Astrocyte of the spinal cord (primary cell): ENCODE results near the gene KRTAP13-4.

Source experiments
- DNase-seq: peaks from one replicate; pipeline ENCODE4 v3.0.0; 2011; ENCODE audit warnings: low read depth, low spot score
- H3K4me3 ChIP-seq: 2 replicates; pipeline ENCODE4 v1.5.1; 2011; ENCODE audit warnings: low read depth, mild to moderate bottlenecking, low read length, moderate library complexity
- CTCF ChIP-seq: IDR thresholded peaks from 2 replicates; pipeline ENCODE4 v1.5.1; 2012; ENCODE audit warnings: low read depth, mild to moderate bottlenecking, low read length, inconsistent platforms
- in situ Hi-C: cut with HindIII; loops from 2 replicates; pipeline ENCODE4 v1.10.0; 2017; ENCODE audit warnings: low sequenced_read_pairs

KRTAP13-4 gene

GRCh38 chr21:30444204-30444603, 14.2 kb downstream of the KRTAP13-4 start:
- no peak overlapping the region for H3K4me3 ChIP-seq
- no peak for DNase-seq
- in situ Hi-C loops = no loop called here
- no peak for TF ChIP-seq CTCF

- in situ Hi-C loops = no loop called here
- no peak for DNase-seq
- TF ChIP-seq CTCF = no peak
- H3K4me3 ChIP-seq = no peak overlapping the region
Observed at GRCh38 chr21:30447056-30447455, 17.0 kb downstream of the KRTAP13-4 start.

DNA sequence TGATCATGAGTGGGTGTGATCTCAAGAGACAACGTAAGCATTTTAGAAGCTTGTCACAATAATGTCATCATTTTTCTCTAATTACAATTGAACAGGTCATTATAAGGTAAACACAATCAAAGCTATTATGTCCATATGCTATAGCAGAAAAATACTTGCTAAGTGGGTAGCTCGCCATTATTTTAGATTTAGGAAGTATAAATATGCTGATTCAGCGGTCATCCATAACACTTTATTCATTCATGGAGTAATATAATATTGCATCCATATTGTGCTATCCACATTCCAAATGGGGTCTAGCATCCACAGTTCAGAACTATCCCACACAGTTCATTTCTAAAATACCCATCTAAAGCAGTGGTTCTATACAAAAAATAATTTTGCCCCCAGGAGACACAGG, 18.5 kb downstream of the KRTAP13-4 start:
- TF ChIP-seq CTCF = no peak
- in situ Hi-C loops = no loop called here
- no peak for DNase-seq
- H3K4me3 ChIP-seq = no peak overlapping the region

DNA sequence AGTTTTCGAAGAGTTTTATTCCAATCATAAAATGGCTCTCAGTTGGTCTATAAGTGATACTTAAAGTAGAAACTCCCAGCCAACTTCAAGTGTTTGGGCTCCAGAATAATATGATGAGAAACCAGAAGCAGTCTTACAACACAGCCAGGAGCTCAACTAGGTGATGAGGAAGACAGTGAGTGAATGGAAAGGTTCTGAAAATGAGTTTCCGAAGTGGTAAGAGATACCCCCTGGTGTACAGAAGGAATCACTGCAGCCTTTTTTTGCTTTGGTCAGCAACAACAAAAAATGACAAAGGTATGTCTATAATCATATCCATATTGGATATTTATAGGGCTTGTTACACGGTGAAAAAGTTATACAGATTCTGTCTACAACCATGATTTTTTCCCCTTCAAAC, 33.7 kb downstream of the KRTAP13-4 start:
- H3K4me3 ChIP-seq = no peak overlapping the region
- peak; percentile 33 for TF ChIP-seq CTCF
- DNase-seq = no peak
- in situ Hi-C loops = no loop called here

GRCh38 chr21:30468900-30469714, 39.1 kb downstream of the KRTAP13-4 start:
- H3K4me3 ChIP-seq = no peak overlapping the region
- no peak for TF ChIP-seq CTCF
- DNase-seq = no peak
- in situ Hi-C loops = no loop called here

DNA sequence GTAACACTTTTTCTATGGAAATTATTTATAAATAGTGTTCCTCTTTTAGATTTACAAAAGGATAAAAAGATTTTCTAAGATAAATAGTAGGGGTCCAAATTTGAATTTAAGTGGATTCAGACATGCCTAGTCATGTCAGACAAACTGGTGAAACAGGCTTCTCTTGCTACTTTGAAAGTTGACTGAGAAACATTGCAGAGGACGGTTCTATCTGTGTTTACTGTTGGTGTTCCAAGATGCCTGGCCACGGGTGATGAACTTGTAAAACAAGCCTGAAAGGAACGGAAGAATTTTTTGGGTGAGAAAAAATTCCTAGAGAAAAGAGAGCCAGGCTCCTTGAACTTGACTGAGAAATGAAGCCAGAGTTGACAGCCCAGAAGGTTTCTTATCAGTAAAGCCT, 48.0 kb downstream of the KRTAP13-4 start:
- no peak overlapping the region for H3K4me3 ChIP-seq
- TF ChIP-seq CTCF = no peak
- no peak for DNase-seq
- in situ Hi-C loops = no loop called here
